Stimulated activated CD4-positive, alpha-beta T cell treated with anti-CD3 and anti-CD28 coated beads, Interleukin-4, amount 100 ng/mL, for 24 hours (primary cell): ENCODE measurements around the gene ANO10.
"Not testable (repeated sequence)": the region's sequence is repeated elsewhere in the genome, so short reads cannot be mapped to it uniquely, and the experiment has no call there.

Source experiments
- DNase-seq: peaks from one replicate; pipeline ENCODE4 v3.0.0-alpha.2; 2020

The ANO10 gene

GRCh38 chr3:43624619-43625305 is 3.0 kb upstream of the ANO10 start:
- no peak for DNase-seq

- no peak for DNase-seq
Observed at GRCh38 chr3:43620831-43621655, 768 bp downstream of the ANO10 start.

GRCh38 chr3:43619588-43619987 is 2.2 kb downstream of the ANO10 start:
- DNase-seq, result no peak

GRCh38 chr3:43618142-43618541 is 3.7 kb downstream of the ANO10 start:
- DNase-seq, result no peak

GRCh38 chr3:43616034-43616433 is 5.8 kb downstream of the ANO10 start:
- DNase-seq, result no peak

- no peak for DNase-seq
Observed at GRCh38 chr3:43615133-43615532, 6.7 kb downstream of the ANO10 start.

GRCh38 chr3:43613976-43614375 is 7.8 kb downstream of the ANO10 start:
- DNase-seq, result no peak

- no peak for DNase-seq
Observed at GRCh38 chr3:43612419-43612818, 9.4 kb downstream of the ANO10 start.

- DNase-seq, result no peak
Observed at GRCh38 chr3:43609406-43609805, 12.4 kb downstream of the ANO10 start.

GRCh38 chr3:43608751-43609150 is 13.1 kb downstream of the ANO10 start:
- DNase-seq, result no peak

GRCh38 chr3:43606284-43606683 is 15.5 kb downstream of the ANO10 start:
- DNase-seq, result no peak

- DNase-seq, result not testable (repeated sequence)
Observed at GRCh38 chr3:43599959-43600358, 21.9 kb downstream of the ANO10 start.

GRCh38 chr3:43597961-43598360 is 23.9 kb downstream of the ANO10 start:
- DNase-seq, result no peak

GRCh38 chr3:43596178-43596577 is 25.6 kb downstream of the ANO10 start:
- DNase-seq, result not testable (repeated sequence)

- DNase-seq, result not testable (repeated sequence)
Observed at GRCh38 chr3:43595280-43595679, 26.5 kb downstream of the ANO10 start.

GRCh38 chr3:43593588-43593987 is 28.2 kb downstream of the ANO10 start:
- not testable (repeated sequence) for DNase-seq

- DNase-seq, result not testable (repeated sequence)
Observed at GRCh38 chr3:43591866-43592265, 29.9 kb downstream of the ANO10 start.

- no peak for DNase-seq
Observed at GRCh38 chr3:43587303-43587702, 34.5 kb downstream of the ANO10 start.

GRCh38 chr3:43584043-43584826 is 37.6 kb downstream of the ANO10 start:
- no peak for DNase-seq

- DNase-seq, result no peak
Observed at GRCh38 chr3:43583481-43583880, 38.3 kb downstream of the ANO10 start.

- no peak for DNase-seq
Observed at GRCh38 chr3:43582866-43583265, 38.9 kb downstream of the ANO10 start.

GRCh38 chr3:43581343-43581742 is 40.5 kb downstream of the ANO10 start:
- no peak for DNase-seq

GRCh38 chr3:43580181-43580580 is 41.6 kb downstream of the ANO10 start:
- no peak for DNase-seq

GRCh38 chr3:43573576-43573975 is 48.2 kb downstream of the ANO10 start:
- DNase-seq, result no peak
